Measurements from ENCODE around the gene DCAF6. TPM values are rescaled to one million over a fixed set of nuclear protein-coding genes. Genes with fewer than 3 reads are reported as not detected.

DCAF6 gene
- total RNA-seq, 4 donors from 2014 or later = 31.9 to 57.7 (median 50.4) TPM

DNA sequence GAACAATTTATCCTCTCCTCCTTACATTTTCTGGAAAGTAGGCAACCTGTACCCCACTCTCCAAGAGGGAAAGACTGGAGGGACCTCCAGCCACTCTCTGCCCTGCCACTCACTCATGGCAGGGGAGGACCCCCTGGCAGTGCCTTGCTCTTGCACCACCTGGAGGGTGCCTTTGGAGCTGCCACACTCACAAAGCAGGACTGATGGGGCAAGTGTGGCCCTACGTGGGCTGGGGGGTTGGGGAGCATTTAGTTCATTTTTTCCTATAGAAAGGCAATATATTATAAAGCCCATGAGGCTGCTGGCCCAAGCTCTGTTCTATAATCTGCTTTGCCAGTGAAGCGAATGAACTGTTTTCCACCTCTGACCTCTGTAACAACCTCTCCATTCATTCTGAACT, 150.0 kb downstream of the DCAF6 start:
- peak in 1 of 2 donors; percentile 42 for DNase-seq (ENCODE audit: low spot score in 2 of 2)
- 70 to 88% methylated on average over 2 of the region's 2 CpGs for WGBS, 2 donors
- no peak for TF ChIP-seq POLR2A (IDR thresholded peaks at IDR 0.05)
- no peak for TF ChIP-seq CTCF (IDR thresholded peaks at IDR 0.05)
- intact Hi-C loops (cut with DNase I; ENCODE audit: low total_unique reads) = no loop called here
- no peak overlapping the region for H3K4me3 ChIP-seq (ENCODE audit: low read depth, poor library complexity, severe bottlenecking)

DNA sequence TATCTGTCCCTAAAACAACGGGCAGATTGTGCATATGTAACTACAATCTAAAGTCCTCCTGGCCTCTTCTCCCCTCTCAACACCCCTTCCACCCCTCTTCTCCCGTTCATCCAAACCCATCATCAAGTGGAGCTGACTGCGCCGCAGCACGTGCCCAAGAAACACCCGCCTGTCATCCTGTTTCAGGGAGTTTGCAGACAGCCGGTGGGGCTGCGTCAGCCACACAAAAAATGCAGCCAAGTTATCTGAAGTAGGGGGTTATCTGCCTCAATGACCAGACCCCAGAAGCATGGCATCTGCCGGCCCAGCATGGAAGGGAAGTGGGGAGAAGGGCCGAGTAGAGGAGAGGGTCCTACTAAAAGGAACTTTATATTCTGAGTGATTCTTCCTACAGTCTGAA, 151.2 kb downstream of the DCAF6 start:
- WGBS, 2 donors = 94 to 96% methylated on average over 10 of the region's 10 CpGs
- DNase-seq (ENCODE audit: low spot score in 2 of 2) = peak in 1 of 2 donors; percentile 64
- intact Hi-C loops (cut with DNase I; ENCODE audit: low total_unique reads) = no loop called here
- no peak overlapping the region for H3K4me3 ChIP-seq (ENCODE audit: low read depth, poor library complexity, severe bottlenecking)
- TF ChIP-seq CTCF (IDR thresholded peaks at IDR 0.05) (no peak), POLR2A (IDR thresholded peaks at IDR 0.05) (no peak)

DNA sequence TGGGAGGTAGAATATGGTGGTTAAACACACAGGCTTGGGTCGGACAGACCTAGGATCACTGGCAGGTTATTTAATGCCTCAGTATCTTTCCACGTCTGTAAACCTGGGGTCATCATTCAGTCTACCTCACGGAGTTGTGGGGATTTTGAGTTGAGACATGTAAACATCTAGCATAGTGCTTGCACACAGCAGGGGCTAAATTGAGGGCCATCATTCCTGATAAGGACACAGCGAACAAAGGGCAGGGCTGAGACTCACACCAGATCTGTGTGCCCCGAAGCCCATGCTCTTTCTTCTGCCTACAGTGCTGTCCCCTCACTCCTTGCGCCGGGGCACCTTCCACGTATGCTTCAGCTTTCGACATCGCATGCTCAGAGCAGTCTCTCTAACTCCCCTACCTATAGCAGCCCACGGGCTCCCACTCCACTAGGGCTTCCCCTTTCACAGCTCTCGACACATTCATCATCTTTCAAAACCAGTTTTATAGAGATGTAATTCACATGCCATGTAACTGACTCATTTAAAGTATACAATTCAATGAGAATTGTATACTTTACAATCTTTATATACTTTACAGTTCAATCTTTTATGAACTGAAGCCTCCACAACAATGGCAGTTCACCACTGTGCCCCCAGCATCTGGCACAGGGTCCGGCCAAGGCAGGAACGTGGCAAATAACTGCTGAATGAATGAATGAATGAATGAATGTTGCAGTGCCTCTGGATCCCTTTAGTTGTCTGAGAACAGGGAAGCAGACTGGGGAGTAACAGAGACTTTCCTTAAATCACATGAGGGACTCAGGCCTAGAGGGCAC, 152.2 kb downstream of the DCAF6 start:
- 89 to 94% methylated on average over 14 of the region's 14 CpGs for WGBS, 2 donors
- DNase-seq (ENCODE audit: low spot score in 2 of 2) = peak in 1 of 2 donors; percentile 56
- no peak overlapping the region for H3K4me3 ChIP-seq (ENCODE audit: low read depth, poor library complexity, severe bottlenecking)
- intact Hi-C loops (cut with DNase I; ENCODE audit: low total_unique reads) = no loop called here
- TF ChIP-seq CTCF (IDR thresholded peaks at IDR 0.05) = no peak
- TF ChIP-seq POLR2A (IDR thresholded peaks at IDR 0.05) = no peak

- TF ChIP-seq POLR2A (IDR thresholded peaks at IDR 0.05) = no peak
- TF ChIP-seq CTCF (IDR thresholded peaks at IDR 0.05) = no peak
- H3K4me3 ChIP-seq (ENCODE audit: low read depth, poor library complexity, severe bottlenecking) = no peak overlapping the region
- intact Hi-C loops (cut with DNase I; ENCODE audit: low total_unique reads) = no loop called here
- 64 to 76% methylated on average over 7 to 13 of the region's 13 CpGs for WGBS, 2 donors
- DNase-seq (ENCODE audit: low spot score in 2 of 2) = peak in 1 of 2 donors; percentile 72
Observed at GRCh38 chr1:168089326-168089978, 153.0 kb downstream of the DCAF6 start.

- H3K4me3 ChIP-seq (ENCODE audit: low read depth, poor library complexity, severe bottlenecking) = no peak overlapping the region
- no peak for DNase-seq (ENCODE audit: low spot score in 2 of 2)
- 98% methylated on average over 2 of the region's 2 CpGs for WGBS, 2 donors
- intact Hi-C loops (cut with DNase I; ENCODE audit: low total_unique reads) = no loop called here
- no peak for TF ChIP-seq POLR2A (IDR thresholded peaks at IDR 0.05)
- no peak for TF ChIP-seq CTCF (IDR thresholded peaks at IDR 0.05)
Observed at GRCh38 chr1:168089979-168090337, 153.5 kb downstream of the DCAF6 start.

All from lower leg skin (tissue), 4 donors.